Sigmoid colon (tissue), 4 donors: ENCODE measurements around the gene PRSS57.

Source experiments
- EP300 ChIP-seq, 4 donors: sonication (generic); formaldehyde crosslinking; IDR thresholded peaks; one replicate each; pipeline ENCODE4 v1.6.1; 2017; ENCODE audit warnings: antibody characterized with exemption in 4 of 4
- POLR2AphosphoS5 ChIP-seq, 4 donors: sonication (generic); formaldehyde crosslinking; IDR thresholded peaks; one replicate each; pipeline ENCODE4 v1.6.1; 2017; ENCODE audit warnings: antibody characterized with exemption in 4 of 4
- TF ChIP-seq, protein P1 (sequence below), 4 experiments: fragments of 450-650 bp in 3 of 4; fragments of 200-600 bp in 1 of 4; IDR thresholded peaks; one replicate each; pipeline ENCODE4 v1.5.1; 2016 to 2019; ENCODE audit warnings: antibody characterized with exemption in 4 of 4, mild to moderate bottlenecking in 3 of 4, moderate library complexity in 2 of 4

DNA sequence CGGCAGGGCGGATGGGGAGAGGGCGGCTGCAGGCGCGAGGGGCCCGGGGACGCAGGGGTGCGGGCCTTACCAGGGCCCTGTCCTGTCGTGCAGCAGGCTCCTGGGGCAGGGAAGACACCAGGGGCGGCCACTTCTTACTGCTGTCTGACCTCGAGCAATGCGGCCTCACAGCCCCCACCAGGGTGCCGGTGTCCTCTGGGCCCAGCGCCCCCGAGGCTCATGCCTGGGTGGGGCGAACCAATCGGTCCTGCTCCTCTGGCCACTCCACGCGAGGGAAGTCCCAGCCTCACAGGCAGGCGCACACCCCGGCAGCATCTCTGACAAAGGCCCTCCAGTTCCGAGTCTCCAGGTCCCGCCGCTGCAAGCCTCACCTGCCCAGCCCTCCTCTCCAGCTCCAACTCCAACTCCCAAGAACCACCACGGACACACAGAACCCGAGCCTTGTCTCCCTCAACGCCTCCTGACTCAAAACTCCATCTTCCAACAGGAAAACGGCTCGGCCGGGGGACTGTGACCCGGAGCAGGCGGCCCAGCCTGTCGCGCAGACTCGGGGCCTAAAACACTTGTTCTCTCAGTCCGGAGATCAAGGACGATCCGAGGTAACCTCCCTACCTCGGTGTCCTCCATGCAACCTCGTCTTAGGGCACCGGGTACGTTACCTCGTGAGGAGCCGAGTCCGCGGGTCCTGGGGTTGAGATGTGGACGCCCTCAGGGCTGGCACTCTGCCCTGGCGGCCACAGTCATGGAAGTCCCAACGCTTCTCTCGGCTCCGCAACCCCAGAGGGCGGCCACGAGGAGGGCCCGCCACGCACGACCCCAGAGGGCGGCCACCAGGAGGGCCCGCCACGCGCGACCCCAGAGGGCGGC, 49.1 kb downstream of the PRSS57 start:
- TF ChIP-seq, protein P1, sequence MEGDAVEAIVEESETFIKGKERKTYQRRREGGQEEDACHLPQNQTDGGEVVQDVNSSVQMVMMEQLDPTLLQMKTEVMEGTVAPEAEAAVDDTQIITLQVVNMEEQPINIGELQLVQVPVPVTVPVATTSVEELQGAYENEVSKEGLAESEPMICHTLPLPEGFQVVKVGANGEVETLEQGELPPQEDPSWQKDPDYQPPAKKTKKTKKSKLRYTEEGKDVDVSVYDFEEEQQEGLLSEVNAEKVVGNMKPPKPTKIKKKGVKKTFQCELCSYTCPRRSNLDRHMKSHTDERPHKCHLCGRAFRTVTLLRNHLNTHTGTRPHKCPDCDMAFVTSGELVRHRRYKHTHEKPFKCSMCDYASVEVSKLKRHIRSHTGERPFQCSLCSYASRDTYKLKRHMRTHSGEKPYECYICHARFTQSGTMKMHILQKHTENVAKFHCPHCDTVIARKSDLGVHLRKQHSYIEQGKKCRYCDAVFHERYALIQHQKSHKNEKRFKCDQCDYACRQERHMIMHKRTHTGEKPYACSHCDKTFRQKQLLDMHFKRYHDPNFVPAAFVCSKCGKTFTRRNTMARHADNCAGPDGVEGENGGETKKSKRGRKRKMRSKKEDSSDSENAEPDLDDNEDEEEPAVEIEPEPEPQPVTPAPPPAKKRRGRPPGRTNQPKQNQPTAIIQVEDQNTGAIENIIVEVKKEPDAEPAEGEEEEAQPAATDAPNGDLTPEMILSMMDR (IDR thresholded peaks at IDR 0.05), result no peak
- TF ChIP-seq POLR2AphosphoS5 (IDR thresholded peaks at IDR 0.05) (no peak), EP300 (IDR thresholded peaks at IDR 0.05) (no peak)
